NCI-H128 (cell line): ENCODE data around the gene MYLK4.
A peak's percentile ranks its signal among the peaks of the same experiment; 100 is the strongest.

Experiments used
- DNase-seq: peaks from one replicate; lab custom pipeline; 2025; ENCODE audit not compliant: unreplicated experiment; lab: John Stamatoyannopoulos, UW

Gene MYLK4

DNA sequence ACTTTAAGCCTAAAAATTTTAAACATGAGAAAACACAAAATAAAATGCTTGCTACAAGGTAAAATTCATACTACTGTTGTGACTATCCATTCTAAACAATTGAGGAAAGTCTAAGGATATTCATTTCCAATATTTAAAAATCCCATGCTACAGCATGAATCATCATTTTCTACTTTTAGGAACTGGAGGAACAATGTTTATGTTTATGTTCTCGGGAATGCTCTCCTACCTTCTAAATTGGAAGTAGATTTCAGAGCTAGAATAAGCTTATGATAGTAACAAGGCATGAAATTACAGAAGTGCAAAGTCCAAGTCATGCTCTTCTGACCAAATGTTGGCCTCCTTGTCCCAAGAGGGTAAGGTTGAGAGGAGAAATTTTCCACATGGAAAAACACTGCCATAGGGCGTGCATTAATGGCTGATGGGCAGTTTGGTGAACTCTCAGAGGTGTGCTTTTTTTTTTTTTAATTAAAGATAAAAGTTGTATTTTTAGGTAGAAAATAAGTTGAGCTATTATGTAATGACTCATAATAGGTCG is 6.0 kb upstream of the MYLK4 start:
- DNase-seq = no peak

DNA sequence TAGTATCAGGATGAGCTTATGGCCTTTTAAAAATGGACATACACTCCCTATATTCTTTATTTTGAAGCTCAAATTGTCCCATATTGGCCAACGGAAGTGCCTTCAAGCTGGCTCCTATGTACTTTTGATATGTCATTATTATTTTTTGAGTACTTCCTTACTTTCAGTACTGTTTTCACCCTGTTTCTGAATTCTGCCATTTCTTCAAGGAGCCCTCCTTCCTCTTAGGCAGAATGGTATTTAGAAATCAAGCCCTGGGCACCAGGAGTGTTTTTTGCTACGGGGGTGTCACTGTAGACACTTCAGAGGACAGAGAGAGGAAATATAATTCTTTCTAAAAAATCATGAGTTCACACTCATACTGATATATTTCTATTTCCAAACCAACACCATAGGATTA is 5.5 kb upstream of the MYLK4 start:
- DNase-seq = no peak

DNA sequence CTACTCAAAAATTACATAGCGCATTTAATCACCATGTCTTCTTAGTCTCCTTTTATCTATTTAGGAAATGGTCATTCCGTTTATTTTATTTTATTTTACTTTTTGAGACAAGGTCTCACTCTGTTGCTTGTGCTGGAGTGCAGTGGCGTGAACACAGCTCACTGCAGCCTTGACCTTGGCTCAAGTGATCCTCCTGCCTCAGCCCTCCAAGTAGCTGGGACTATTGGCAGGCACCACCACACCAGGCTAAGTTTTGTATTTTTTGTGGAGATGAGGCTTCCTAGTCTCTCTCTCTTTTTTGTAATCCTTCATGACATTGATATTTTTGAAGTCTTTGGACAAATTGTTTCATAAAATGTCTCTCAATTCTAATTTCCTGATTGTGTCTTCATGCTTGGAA is 4.7 kb upstream of the MYLK4 start:
- DNase-seq = no peak

DNA sequence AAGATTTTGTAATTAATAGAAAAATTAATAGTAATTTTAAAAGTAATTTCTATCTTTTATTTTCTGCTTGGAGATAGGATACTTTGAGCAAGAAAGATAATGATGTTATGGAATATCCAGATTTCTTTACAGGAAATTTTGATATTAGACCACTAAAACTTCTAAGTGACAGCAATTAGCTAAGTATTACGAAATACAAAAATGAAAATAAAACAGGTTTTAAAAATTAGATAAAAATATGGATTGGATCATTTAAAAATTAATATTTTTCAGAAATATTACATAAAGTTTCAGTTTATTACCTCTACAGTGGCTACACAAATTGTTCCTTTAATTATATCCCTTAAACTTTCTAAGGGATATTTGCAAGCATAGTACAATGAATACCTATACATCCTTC is 4.2 kb upstream of the MYLK4 start:
- DNase-seq = no peak

DNA sequence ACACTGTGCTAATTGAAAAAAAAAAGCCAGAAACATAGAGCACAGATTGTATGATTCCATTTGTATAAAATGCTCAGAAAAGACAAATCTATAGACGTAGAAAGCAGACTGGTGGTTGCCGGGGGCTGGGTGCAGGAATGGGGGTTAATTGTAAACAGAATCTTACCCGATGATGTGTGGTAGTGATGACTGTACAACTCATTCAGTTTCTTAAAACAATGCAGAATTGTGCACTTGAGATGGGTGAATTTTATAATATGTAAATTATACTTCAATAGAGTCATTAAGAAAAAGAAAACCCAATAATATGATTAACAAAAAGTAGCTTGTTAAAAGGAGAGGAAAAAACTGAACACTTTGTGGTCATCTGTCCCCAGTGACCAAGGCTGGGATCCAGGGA is 3.7 kb upstream of the MYLK4 start:
- DNase-seq = no peak

DNA sequence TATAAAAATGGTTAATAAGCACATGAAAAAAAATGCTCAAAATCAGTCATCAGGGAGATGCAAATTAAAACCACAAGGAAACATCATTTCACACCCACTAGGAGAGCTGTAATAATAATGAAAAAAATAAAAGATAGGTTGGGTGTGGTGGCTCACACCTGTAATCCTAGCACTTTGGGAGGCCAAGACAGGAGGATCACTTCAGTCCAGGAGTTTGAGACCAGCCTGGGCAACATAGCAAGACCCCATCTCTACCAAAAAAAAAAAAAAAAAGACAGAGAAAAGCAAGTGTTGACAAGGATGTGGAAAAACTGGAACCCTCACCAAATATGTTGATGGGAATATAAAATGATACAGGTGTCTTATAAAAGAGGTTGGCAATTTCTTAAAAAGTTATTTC is 3.0 kb upstream of the MYLK4 start:
- no peak for DNase-seq

DNA sequence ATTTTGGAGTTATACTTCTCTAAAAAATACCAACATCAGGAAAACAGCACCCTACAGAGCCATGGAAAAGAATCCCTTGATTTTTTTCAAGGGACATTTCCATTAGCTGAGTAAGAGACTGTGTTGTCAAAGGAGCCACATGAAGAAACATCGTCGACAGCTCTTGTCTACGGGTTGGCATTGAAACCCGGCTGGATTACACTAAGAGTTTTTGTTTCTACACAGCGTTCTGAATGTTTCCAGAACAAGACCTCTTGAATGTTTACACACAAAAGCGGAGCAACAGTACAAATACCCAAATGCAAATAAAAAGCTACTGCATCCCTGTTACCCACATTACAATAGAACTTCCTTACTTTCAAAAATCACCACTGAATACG is 2.4 kb upstream of the MYLK4 start:
- DNase-seq = no peak

DNA sequence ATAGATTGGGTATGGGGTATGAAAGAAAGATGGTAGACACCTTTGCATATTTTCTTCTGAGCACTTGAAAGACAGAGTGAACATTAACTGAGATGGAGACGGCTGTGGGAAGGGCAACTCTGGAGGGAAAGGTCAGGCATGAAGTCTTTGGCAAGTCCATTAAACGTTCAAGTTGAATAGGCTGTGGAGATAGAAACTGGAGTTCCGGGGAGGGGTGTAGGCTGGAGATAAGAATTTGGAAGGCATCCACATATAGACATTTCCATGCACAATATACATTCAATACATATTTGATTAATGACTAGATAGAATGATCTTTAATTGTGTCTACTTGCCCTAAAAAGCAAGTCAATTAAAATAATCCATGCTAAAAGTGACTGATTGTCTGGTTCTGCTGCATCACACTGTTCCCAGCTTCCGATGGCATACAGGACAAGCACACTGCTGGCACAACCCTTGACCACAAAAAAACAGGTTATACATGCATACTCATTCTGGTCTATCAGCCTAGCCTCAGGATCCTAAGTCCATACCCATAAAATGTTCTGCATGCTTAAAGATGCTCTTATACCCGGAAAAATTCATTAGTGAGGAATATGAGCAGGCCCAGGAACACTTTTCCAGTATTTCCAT is 1.9 kb upstream of the MYLK4 start:
- DNase-seq = no peak

DNA sequence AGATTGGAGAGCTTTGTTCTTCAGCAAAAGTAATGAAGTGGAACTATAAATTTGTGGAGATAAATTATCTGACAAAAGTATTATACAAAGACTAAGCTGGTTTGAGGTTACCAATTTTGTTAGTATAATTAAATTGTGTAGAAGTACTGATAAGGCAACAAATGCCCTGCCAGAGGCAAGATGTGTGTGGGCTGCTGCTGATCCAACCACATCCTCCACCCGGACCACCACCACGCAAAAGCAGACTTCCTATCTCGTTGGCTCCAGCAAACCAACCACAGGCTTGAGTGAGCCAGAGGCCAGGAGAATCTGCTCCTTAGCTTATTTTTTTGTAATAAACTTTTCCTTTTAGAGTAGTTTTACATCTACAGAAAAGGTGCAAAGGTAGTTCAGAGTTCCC is 1.1 kb upstream of the MYLK4 start:
- DNase-seq = no peak

DNA sequence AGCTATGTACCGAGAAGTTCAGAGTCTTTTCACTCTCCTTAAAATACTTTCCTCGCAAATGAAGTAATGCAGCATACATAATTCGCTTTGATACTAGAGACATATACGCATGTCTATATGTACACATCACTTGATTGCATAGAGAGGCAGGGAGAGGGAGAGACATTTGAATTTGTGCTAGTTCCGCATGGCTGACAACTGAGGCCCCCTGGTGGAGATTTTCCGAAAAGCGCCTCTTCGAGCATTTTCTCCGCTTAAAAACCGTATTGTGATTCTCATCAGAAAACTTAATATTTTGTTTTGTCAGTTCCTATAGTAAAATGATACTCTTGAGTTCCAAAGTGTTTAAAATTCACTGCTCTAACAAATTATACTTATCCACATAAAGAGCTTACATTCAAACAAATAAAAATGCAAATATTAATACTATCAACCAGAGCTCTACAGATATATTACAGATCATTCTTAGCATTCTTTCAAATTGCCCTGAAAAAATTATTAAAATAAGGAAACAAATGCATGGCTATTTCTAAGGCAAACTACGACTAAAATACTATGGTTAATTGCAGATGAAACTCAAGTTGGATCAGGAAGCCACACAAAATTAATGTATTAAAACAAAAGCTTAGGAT is 637 bp downstream of the MYLK4 start:
- DNase-seq = no peak

DNA sequence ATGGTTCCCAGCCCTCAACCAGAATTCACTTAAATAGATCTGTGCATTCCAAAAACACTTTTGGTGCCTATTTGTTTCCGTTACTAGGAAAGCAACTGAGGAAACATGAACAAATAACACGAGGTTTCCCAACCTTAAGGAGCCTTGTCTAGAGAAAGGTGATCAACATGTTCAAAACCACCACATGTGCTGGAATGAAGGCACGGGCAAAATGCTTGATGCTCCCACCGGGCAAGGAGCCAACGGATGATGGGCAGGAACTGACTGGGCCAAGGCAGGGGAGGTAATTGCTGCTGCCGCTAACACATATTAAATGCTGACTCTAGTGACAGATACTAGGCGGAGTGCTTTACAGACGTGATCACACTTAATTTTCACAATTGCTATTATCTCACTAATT is 2.5 kb downstream of the MYLK4 start:
- DNase-seq = no peak

DNA sequence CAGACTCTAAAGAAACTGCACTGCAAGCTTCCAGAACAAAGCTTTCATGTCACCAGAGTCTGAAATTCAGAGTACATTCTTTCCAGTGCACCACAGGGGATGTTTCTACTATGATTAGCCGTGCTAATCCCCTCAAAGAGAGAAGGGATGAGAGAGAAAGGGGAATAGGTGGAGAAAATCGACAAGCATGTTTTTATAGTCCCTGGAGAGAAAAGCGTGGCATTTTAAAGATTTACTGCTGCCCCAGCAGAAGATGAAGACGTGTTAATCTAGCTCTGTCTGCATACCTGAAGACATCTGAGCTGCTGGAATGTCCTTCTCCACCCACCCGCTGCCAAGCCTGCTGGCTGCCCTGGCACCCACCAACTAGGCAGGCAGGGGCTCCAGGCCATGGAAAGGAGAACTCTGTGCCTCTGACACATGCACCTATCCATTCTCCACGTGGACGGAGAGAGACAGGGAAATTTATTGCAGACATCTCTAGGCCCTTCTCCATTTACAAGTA is 4.1 kb downstream of the MYLK4 start:
- DNase-seq = no peak

DNA sequence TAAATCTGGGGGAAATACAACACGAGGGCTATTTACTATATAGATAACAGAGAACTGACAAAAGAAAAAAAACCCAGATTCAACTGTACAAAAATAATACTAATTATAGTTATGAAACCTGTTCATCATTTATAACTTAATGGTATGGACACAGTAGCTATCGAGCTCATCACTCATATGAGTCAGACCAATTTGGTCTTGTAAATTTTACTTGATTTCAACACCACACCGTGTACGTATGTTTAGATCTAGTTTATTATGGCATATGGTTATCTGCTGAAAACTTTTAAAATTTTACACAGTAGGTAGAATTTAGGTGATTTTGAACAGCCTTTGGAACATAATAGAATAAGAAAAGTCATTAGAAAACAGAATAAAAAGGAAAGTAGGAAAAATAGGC is 5.5 kb downstream of the MYLK4 start:
- no peak for DNase-seq

DNA sequence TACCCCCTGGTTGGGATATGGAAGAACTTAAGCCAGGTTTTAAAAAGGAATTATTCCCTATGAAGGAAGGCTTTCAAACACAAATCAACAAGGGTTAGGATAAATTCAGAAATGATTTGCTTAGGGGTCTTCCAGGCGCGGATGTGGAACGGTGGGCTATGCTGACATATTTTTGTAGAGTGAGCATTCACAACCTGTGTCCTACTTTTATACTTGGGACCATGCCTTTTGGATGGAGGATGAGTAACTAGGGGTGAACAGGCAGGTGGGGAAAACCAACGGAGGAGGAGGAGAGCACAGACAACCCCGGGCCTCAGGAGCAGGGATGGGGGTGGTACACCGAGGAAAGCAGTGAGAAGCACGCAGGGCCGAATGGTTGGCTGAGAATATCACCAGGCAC is 5.9 kb downstream of the MYLK4 start:
- no peak for DNase-seq

DNA sequence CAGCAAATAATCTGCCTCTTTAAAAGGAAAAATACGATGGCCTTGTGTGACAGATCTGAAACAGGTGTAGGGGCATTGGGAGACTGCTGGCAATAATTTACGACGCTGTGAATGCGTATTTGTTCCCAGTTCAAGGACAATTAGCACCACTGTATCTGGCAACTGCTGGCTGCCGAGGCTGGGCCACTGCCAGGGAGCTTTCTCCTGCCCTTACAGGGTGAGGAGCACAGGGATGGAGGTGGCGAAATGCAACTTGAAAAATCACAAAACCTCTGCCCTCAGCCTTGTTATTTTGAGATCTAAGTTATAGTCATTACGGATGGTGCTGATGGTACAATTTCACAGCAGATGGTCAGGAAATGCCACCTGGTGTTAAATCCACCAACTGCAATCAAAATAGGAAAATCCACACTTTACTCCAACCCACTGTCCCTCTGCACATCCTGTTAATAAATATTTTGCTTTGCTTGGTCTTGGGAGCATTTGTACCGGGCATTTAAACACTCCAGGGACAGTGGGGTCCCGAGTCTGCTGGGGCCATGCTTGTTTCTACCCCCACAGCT is 6.4 kb downstream of the MYLK4 start:
- no peak for DNase-seq

DNA sequence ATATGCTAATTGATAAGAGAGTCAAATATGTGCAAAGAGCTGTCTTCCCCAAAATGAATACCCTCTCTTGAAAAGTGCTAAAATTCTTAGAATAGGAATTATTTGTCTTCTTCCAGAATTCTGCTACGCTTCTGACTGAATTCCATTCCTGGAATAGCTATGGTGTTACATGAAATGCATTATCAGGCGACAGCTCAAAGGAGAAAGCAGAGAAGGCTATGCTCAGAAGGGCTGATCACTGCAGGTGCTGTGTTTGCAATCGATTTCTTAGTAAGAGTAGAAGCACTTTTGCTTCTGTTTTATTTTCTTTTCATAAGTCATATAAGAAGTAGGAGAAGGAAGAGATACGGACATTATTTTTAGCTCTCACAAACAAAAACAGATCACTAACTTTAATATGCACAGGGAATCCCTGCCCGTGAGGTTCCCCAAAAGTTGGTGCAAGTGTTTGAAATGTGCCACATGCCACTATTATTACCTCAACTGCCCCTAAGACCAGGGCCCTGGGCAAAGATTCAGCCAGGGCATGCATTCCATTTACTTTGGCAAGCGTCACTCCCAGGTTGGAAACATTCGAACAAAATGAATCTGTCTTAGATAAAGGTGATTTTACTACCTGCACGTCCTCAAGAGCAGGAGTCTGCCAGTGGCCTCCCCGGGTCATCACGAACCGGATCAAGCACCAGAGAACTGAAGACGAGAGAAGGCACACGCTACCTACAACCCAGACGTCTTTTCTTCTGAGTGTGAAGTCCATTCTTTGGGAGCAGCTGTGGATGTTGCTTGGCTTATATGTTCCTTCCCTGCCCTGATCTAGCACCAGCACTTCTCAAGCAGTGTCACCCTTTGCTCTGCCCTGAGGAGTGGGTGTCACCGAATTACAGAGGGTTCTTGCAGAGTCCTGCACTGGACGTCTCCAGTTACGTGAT is 7.2 kb downstream of the MYLK4 start:
- DNase-seq = no peak

DNA sequence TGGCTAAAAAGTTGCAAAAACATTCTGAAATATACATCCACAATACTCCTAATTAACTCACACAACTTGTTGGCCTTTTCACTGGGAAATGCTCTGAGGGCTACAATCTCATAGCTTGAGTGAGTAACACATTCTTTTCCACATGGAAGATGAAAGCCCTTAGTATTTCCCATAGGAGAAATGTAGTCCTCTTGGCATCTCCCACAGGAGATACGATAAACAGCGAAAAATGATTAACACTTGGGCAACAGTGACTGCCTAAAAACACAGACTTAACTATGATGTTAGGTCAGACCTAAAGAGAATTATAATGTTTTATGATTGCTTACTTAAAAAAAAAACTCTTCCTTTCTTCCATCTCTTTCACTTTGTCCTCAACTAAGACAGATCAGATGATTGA is 9.0 kb downstream of the MYLK4 start:
- DNase-seq = no peak

DNA sequence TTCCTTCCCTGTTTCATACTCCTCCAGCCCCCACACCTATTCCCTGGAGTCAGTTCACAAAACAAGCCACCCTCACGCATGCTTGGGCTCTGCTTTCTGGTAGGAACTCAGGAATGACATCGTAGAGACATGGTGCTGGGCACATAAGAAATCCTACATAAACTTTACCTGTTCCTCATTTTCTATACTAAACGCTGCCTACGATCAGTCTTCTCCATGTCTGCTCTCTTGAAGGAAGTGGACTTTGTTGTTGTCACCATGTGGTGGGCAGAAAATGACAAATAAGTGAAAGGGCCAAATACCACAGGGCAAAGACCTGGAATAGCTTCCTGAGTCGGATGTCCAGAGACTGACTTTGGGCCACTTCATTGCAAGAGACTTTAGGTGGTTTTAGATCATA is 10.1 kb downstream of the MYLK4 start:
- no peak for DNase-seq

DNA sequence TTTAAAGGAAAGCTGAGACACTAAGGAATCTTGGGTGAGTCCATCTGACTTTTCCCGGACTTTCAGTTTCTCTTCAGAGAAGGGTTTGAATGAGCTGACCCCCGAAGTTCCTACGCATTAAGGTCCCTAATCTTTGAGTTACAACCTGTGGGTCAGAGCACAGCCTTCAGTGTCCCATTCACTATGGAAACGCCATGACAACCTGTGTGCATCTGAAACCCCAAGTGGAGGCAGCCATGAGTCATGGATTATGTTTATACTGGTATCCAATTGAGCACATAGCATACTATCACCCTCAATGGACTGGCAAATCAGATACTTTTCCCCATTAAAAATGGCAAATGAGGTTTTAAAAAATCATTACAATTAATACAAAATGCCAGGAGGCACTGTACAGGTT is 11.4 kb downstream of the MYLK4 start:
- DNase-seq = no peak

DNA sequence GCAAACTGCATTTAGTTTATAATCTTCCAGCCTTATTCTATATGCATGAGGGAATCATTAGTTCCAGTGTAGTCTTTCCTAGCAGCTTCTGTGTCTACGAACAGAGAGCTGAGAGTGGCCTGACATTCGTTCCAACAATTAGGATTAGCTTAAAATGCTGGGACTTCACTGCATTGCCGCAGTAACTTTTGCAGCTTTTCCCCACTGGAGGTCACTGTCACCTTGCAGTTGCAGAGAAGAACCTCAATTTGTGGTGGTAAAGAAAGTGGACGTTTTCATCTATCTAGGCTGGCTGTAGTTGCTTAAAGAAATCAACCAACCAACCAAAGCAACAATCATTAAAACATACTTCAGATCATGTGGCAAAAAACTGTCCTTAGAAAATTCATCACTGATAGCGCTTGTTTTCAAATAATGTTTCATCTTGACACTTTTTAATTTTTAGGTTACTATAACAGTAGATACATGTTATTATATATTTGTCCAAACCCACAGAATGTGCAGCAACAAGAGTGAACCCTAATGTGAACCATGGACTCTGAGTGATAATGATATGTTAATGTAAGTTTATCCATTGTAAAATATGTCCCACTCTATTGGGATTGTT is 12.2 kb downstream of the MYLK4 start:
- peak; percentile 41 for DNase-seq

DNA sequence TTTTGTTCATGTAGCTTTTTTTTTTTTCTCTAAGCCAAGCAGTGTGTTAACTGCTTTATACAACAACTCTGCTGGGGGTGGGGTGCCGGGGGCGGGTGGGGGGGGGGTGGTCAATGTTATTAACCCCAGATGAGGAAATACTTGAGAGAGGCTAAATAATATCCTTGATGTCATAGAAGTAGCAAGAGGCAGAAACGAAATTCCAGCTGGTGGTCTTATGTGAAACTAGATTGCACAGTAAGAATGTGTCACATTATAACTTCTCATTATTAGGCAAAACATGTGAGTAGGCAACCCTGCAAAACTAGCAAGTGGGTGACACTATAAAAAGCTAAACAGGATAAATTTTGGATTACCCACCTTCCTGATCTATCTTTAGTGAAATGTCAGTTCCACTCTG is 12.8 kb downstream of the MYLK4 start:
- no peak for DNase-seq
